DND-41 (cell line): ENCODE data around the gene ENPP6.

Source experiments
- ATAC-seq: fragments of 200-7000 bp; cut with Tn5 transposase; 3 replicates; pipeline ENCODE4 v1.9.1; 2021; ENCODE audit warnings: low read depth; ENCODE audit not compliant: insufficient read depth
- DNase-seq: peaks from one replicate; pipeline ENCODE4 v3.0.0-alpha.2; 2020
- H2AFZ ChIP-seq: 2 replicates; pipeline ENCODE4 v1.6.0; 2012; ENCODE audit warnings: low read depth, low read length
- H3K27ac ChIP-seq: 2 replicates; pipeline ENCODE4 v1.5.1; 2012; ENCODE audit warnings: low read length, inconsistent platforms
- H3K27me3 ChIP-seq: fragments of 200-600 bp; sonication (generic); 2 replicates; pipeline ENCODE4 v1.6.0; 2012; ENCODE audit warnings: low read length, mild to moderate bottlenecking, inconsistent platforms; ENCODE audit not compliant: insufficient read depth, poor library complexity
- H3K36me3 ChIP-seq: 2 replicates; pipeline ENCODE4 v1.5.1; 2012; ENCODE audit warnings: low read length, inconsistent platforms; ENCODE audit not compliant: insufficient read depth
- H3K4me1 ChIP-seq: 2 replicates; pipeline ENCODE4 v1.5.1; 2012; ENCODE audit warnings: mild to moderate bottlenecking, low read length; ENCODE audit not compliant: insufficient read depth
- H3K4me2 ChIP-seq: 2 replicates; pipeline ENCODE4 v1.6.0; 2012; ENCODE audit warnings: mild to moderate bottlenecking, moderate library complexity, low read length, inconsistent platforms; ENCODE audit not compliant: insufficient read depth
- H3K4me3 ChIP-seq, 2 experiments: fragments of 200-600 bp in 1 of 2; shearing (Covaris generic) in 1 of 2; 2 replicates each; pipeline ENCODE4 v1.5.1; 2012 to 2016; ENCODE audit warnings: inconsistent platforms in 2 of 2, low read length in 2 of 2, mild to moderate bottlenecking in 2 of 2, low read depth in 1 of 2, moderate library complexity in 1 of 2
- H3K79me2 ChIP-seq: 2 replicates; pipeline ENCODE4 v1.6.0; 2012; ENCODE audit warnings: low read length, inconsistent platforms; ENCODE audit not compliant: insufficient read depth
- H3K9ac ChIP-seq: 2 replicates; pipeline ENCODE4 v1.6.0; 2012; ENCODE audit warnings: low read depth, mild to moderate bottlenecking, inconsistent platforms, low read length, moderate library complexity
- H3K9me3 ChIP-seq: 2 replicates; pipeline ENCODE4 v1.5.1; 2012; ENCODE audit warnings: low read length, moderate library complexity, mild to moderate bottlenecking, inconsistent platforms; ENCODE audit not compliant: insufficient read depth, severe bottlenecking
- H4K20me1 ChIP-seq: 2 replicates; pipeline ENCODE4 v1.6.0; 2012; ENCODE audit warnings: low read length; ENCODE audit not compliant: insufficient read depth
- CTCF ChIP-seq: IDR thresholded peaks from 2 replicates; pipeline ENCODE4 v1.5.1; 2012; ENCODE audit warnings: borderline replicate concordance, low read length, moderate library complexity, mild to moderate bottlenecking; ENCODE audit not compliant: poor library complexity, severe bottlenecking; ENCODE audit errors: extremely low read depth
- EZH2 ChIP-seq: IDR thresholded peaks from 3 replicates; pipeline ENCODE4 v1.6.1; 2012; ENCODE audit warnings: borderline replicate concordance, low read depth, mild to moderate bottlenecking, moderate library complexity, low read length, inconsistent platforms; ENCODE audit not compliant: severe bottlenecking

ENPP6 gene

GRCh38 chr4:184066584-184067300 lies 150.9 kb downstream of the ENPP6 start:
- no peaks in the 10 kb centered on the region for H3K36me3 ChIP-seq
- no peak overlapping the region for H2AFZ ChIP-seq
- H3K4me2 ChIP-seq = no peak overlapping the region
- no peaks in the 10 kb centered on the region for H3K79me2 ChIP-seq
- TF ChIP-seq CTCF (no peak), EZH2 (no peak)
- no peaks in the 10 kb centered on the region for H3K4me1 ChIP-seq
- DNase-seq (no peak), ATAC-seq (no peak)
- H3K27me3 ChIP-seq = no peaks in the 10 kb centered on the region
- H3K9me3 ChIP-seq = peaks cover 1% of the 10 kb centered on the region
- no peak overlapping the region for H3K9ac ChIP-seq
- no peaks in the 10 kb centered on the region for H4K20me1 ChIP-seq
- no peak overlapping the region for H3K4me3 ChIP-seq
- H3K27ac ChIP-seq = no peak overlapping the region

GRCh38 chr4:184064877-184065276 lies 152.8 kb downstream of the ENPP6 start:
- no peaks in the 10 kb centered on the region for H4K20me1 ChIP-seq
- no peak overlapping the region for H3K9ac ChIP-seq
- no peaks in the 10 kb centered on the region for H3K9me3 ChIP-seq
- no peak overlapping the region for H3K27ac ChIP-seq
- no peaks in the 10 kb centered on the region for H3K27me3 ChIP-seq
- ATAC-seq = no peak
- H3K79me2 ChIP-seq = no peaks in the 10 kb centered on the region
- H3K4me3 ChIP-seq = no peak overlapping the region
- no peak overlapping the region for H2AFZ ChIP-seq
- TF ChIP-seq EZH2 = no peak
- TF ChIP-seq CTCF = no peak
- H3K36me3 ChIP-seq = no peaks in the 10 kb centered on the region
- no peak overlapping the region for H3K4me2 ChIP-seq
- H3K4me1 ChIP-seq = no peaks in the 10 kb centered on the region
- DNase-seq = no peak

GRCh38 chr4:184062769-184063168 lies 154.9 kb downstream of the ENPP6 start:
- H3K27ac ChIP-seq = no peak overlapping the region
- no peak overlapping the region for H2AFZ ChIP-seq
- no peak overlapping the region for H3K9ac ChIP-seq
- H3K36me3 ChIP-seq = no peaks in the 10 kb centered on the region
- no peaks in the 10 kb centered on the region for H4K20me1 ChIP-seq
- TF ChIP-seq EZH2 (no peak), CTCF (no peak)
- H3K79me2 ChIP-seq = no peaks in the 10 kb centered on the region
- ATAC-seq (no peak), DNase-seq (no peak)
- H3K27me3 ChIP-seq = no peaks in the 10 kb centered on the region
- no peaks in the 10 kb centered on the region for H3K4me1 ChIP-seq
- no peaks in the 10 kb centered on the region for H3K9me3 ChIP-seq
- H3K4me2 ChIP-seq = no peak overlapping the region
- no peak overlapping the region for H3K4me3 ChIP-seq

GRCh38 chr4:184061582-184061981 lies 156.1 kb downstream of the ENPP6 start:
- H3K4me2 ChIP-seq = no peak overlapping the region

More at GRCh38 chr4:184061582-184061981, 156.1 kb downstream of the ENPP6 start:
- TF ChIP-seq CTCF = no peak
- TF ChIP-seq EZH2 = no peak
- no peak overlapping the region for H3K4me3 ChIP-seq
- H3K36me3 ChIP-seq = no peaks in the 10 kb centered on the region
- no peaks in the 10 kb centered on the region for H3K4me1 ChIP-seq
- DNase-seq (no peak), ATAC-seq (no peak)
- no peaks in the 10 kb centered on the region for H3K27me3 ChIP-seq
- H3K9me3 ChIP-seq = no peaks in the 10 kb centered on the region
- no peak overlapping the region for H2AFZ ChIP-seq
- H4K20me1 ChIP-seq = no peaks in the 10 kb centered on the region
- no peak overlapping the region for H3K27ac ChIP-seq
- no peaks in the 10 kb centered on the region for H3K79me2 ChIP-seq
- H3K9ac ChIP-seq = no peak overlapping the region
